ENCODE measurements around the gene SPATA6.

- TF ChIP-seq CTCF (IDR thresholded peaks at IDR 0.05; ENCODE audit: low read depth, low read length) (no peak), POLR2A (IDR thresholded peaks at IDR 0.05; ENCODE audit: extremely low read depth, insufficient read length) (no peak)
These were observed 142.5 kb downstream of the SPATA6 start for GRCh38 chr1:48329486-48329885.
